ENCODE results near the gene DUOX2.
A peak's percentile ranks its signal among the peaks of the same experiment; 100 is the strongest.

The DUOX2 gene

GRCh38 chr15:45114076-45114750, at the start of gene DUOX2, which contains the start of gene DUOXA2:
TSS of gene DUOX2 (minus strand) at chr15:45114172. CDS start at chr15:45113411, 761 bp downstream.
TSS of gene DUOXA2 (plus strand) at chr15:45114326. CDS start at chr15:45114606, 280 bp downstream.
- no peak for DNase-seq

GRCh38 chr15:45163508-45163856, 49.5 kb upstream of the DUOX2 start:
- DNase-seq: no peak

- peak; percentile 66 for DNase-seq
Measured at GRCh38 chr15:45162771-45163507, 49.0 kb upstream of the DUOX2 start.

- no peak for DNase-seq
Measured at GRCh38 chr15:45161666-45162065, 47.7 kb upstream of the DUOX2 start.

GRCh38 chr15:45157974-45158373, 44.0 kb upstream of the DUOX2 start:
- no peak for DNase-seq

- DNase-seq: no peak
Measured at GRCh38 chr15:45156744-45157455, 42.9 kb upstream of the DUOX2 start.

- no peak for DNase-seq
Measured at GRCh38 chr15:45155739-45156138, 41.8 kb upstream of the DUOX2 start.

GRCh38 chr15:45151998-45152828, 38.2 kb upstream of the DUOX2 start:
- DNase-seq: no peak

GRCh38 chr15:45150997-45151396, 37.0 kb upstream of the DUOX2 start:
- DNase-seq: no peak

- no peak for DNase-seq
Measured at GRCh38 chr15:45150481-45150880, 36.5 kb upstream of the DUOX2 start.

GRCh38 chr15:45149060-45149459, 35.1 kb upstream of the DUOX2 start:
- no peak for DNase-seq

GRCh38 chr15:45148076-45149059, 34.4 kb upstream of the DUOX2 start:
- peak; percentile 10 for DNase-seq

GRCh38 chr15:45147606-45148005, 33.6 kb upstream of the DUOX2 start:
- DNase-seq: no peak

GRCh38 chr15:45146405-45146804, 32.4 kb upstream of the DUOX2 start:
- DNase-seq: no peak

- DNase-seq: no peak
Measured at GRCh38 chr15:45144775-45145174, 30.8 kb upstream of the DUOX2 start.

GRCh38 chr15:45143946-45144345, 30.0 kb upstream of the DUOX2 start:
- DNase-seq: no peak

- no peak for DNase-seq
Measured at GRCh38 chr15:45143056-45143455, 29.1 kb upstream of the DUOX2 start.

- no peak for DNase-seq
Measured at GRCh38 chr15:45141386-45141785, 27.4 kb upstream of the DUOX2 start.

- no peak for DNase-seq
Measured at GRCh38 chr15:45140557-45141250, 26.7 kb upstream of the DUOX2 start.

GRCh38 chr15:45139770-45140169, 25.8 kb upstream of the DUOX2 start:
- DNase-seq: no peak
